Measurements from ENCODE around the gene NMU. TPM values are rescaled to one million over a fixed set of nuclear protein-coding genes. Genes with fewer than 3 reads are reported as not detected.

The NMU gene
- total RNA-seq, 8 experiments from 2014 or later, result 1.9 to 89.3 (median 55.8) TPM

DNA sequence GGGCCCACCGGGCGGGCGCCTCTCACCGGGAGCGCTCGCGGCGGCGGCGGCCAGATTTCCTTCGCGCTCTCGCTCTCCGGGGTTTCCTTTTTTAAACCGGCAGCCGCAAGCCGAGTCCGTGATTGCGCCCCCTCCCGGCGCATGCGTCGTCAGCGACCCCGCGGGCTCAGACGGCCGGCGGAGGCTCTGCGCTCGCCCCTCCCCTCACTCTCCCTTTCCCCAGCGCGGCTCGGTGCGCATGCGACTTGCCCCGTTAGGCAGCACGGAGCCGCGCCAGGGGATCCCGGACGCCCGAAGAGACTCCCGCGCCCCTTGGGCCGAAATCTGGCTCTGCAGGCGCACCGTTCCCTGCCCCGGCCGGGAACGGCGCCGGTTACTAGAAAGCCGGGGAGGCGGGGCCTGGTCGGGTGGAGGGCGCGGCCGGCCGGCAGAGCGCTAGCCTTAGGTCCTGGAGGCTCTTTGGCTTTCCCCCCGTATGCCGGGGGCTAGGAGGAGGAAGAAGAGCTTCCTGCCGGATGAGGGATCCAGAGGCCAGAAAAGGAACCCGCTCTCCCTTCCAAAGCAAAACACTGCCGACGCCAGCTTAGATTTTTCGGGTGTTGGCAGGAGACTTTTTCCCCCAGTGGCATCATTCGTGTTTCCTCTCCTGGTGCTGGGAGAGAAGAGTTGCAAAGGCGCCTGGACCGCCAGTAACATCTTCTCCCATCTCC is 89.2 kb downstream of the NMU start, which contains the start of gene CLOCK:
Gene CLOCK (minus strand): TSS at position 154 of the 710 bp plus-strand sequence. CDS start 64,124 bp downstream, outside the sequence.
- H3K4me3 ChIP-seq, result peak within 1 kb of the TSS; percentile 73 to 92 (median 87)
- 0 to 11% (median 0%) methylated on average over 2 to 26 of the region's 71 CpGs; no CpG with 5 or more reads in 5 of the 10 experiments for WGBS, 10 experiments
- in situ Hi-C loops (cut with MboI; ENCODE audit: low pct_unique_long_range_greater_than_20kb in 2 of 9, low sequenced_read_pairs in 9 of 9, unreplicated experiment in 9 of 9), result no loop called here
- peak; percentile 59 to 82 (median 79) for ATAC-seq (replicated peaks in 6 of 8)
- H3K27ac ChIP-seq, result peak within 1 kb of the TSS; percentile 94 to 95
- H3K4me1 ChIP-seq (replicated peaks in 1 of 2), result peaks cover 9 to 17% of the 10 kb centered on the region in 2 donors

DNA sequence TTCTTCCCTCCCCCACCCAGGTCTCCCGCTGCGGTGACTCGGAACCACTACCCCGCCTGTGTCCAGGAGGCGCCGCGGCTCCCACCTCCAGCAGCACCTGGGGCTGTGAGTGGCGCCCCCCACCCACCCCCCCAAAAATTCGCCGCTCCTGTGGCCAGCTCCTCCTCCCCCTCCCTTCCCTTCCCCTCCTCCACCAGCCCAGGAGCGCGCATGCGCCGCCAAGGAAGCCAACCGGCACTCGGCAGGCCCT is 89.7 kb downstream of the NMU start:
- H3K4me3 ChIP-seq, result peak overlapping the region; percentile 73 to 92 (median 87)
- peaks cover 9 to 17% of the 10 kb centered on the region in 2 donors for H3K4me1 ChIP-seq (replicated peaks in 1 of 2)
- ATAC-seq (replicated peaks in 6 of 8), result peak in 3 of 8 experiments; percentile 34 to 68 (median 44)
- in situ Hi-C loops (cut with MboI; ENCODE audit: low pct_unique_long_range_greater_than_20kb in 2 of 9, low sequenced_read_pairs in 9 of 9, unreplicated experiment in 9 of 9), result no loop called here
- no CpG with 5 or more reads among the region's 16 CpGs for WGBS, 10 experiments
- H3K27ac ChIP-seq, result peak overlapping the region; percentile 94 to 95

DNA sequence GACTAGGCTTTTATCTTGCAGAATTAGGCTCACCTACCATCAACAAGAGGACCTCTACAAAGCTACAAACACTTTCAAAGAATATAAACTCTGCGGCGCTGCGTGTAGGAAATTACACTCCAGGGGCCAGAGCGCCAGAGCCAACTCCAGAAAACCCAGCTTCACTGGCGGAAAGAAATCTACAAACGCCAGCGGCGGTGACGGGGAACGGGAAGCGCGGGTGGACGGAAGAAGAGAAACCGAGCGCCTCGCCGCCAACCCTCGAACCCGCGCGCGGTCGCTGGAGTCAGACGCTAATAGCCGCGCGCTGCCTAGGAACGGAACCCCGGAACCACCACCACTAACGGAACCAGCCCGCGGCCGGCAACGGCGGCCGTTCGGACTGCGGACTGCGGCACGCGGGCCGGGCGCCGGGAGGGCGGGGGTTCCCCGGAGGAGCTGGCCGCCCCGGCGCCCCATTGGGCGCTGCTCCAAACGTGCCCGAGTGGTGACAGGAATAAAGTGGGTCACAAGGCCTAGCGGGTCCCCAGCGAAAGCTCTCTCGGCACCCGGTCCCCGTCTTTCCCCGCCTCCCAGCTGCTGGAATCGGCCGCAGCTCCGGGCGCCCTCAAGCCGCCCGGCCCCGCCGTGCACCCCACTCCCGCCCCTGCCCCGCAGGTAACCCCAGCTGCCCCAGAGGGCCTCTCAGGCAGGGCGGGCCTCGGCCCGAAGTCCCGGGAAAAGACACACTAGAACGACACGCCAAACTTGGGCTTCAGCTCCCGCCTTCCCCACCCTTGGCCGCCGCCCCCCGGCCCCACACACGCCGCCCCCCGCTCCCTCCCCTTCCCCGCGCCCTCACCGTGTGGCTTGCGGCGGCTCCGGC is 90.2 kb downstream of the NMU start:
- WGBS, 10 experiments, result 0 to 5% (median 2%) methylated on average over 1 to 18 of the region's 87 CpGs; no CpG with 5 or more reads in 2 of the 10 experiments
- peak overlapping the region; percentile 73 to 92 (median 87) for H3K4me3 ChIP-seq
- H3K27ac ChIP-seq, result peak overlapping the region; percentile 94 to 95
- in situ Hi-C loops (cut with MboI; ENCODE audit: low pct_unique_long_range_greater_than_20kb in 2 of 9, low sequenced_read_pairs in 9 of 9, unreplicated experiment in 9 of 9), result no loop called here
- ATAC-seq (replicated peaks in 6 of 8), result peak; percentile 64 to 79 (median 74)
- peaks cover 9 to 17% of the 10 kb centered on the region in 2 donors for H3K4me1 ChIP-seq (replicated peaks in 1 of 2)

Other genes starting within 250 kb of the NMU start
- gene TMEM165, start 240.3 kb downstream of the NMU start, total RNA-seq, result 100 to 1,000 TPM in 1 of 8 experiments, 10 to 100 TPM in 7; 25.9 to 102 (median 45.9) TPM
- 10 to 100 TPM; 12.0 to 37.7 (median 17.5) TPM for gene CLOCK, start 89.4 kb downstream of the NMU start, total RNA-seq
- under 1 TPM in 2 of 8 experiments, not detected in 6; 0.38 to 0.49 TPM for gene PDCL2, start 44.1 kb downstream of the NMU start, total RNA-seq
- gene EXOC1L, start 183.5 kb upstream of the NMU start, total RNA-seq, result 1 to 10 TPM in 1 of 8 experiments, under 1 TPM in 1, not detected in 6; 0.66 to 1.9 TPM
- 10 to 100 TPM; 31.3 to 52.3 (median 44.7) TPM for gene EXOC1, start 217.3 kb upstream of the NMU start, total RNA-seq

All from motor neuron (in vitro differentiated cells).